ENCODE measurements around the gene ZBTB12. TPM values are rescaled to one million over a fixed set of nuclear protein-coding genes. Genes with fewer than 3 reads are reported as not detected.
"Not testable (repeated sequence)": the region's sequence is repeated elsewhere in the genome, so short reads cannot be mapped to it uniquely, and the experiment has no call there.

ZBTB12 gene, protein sequence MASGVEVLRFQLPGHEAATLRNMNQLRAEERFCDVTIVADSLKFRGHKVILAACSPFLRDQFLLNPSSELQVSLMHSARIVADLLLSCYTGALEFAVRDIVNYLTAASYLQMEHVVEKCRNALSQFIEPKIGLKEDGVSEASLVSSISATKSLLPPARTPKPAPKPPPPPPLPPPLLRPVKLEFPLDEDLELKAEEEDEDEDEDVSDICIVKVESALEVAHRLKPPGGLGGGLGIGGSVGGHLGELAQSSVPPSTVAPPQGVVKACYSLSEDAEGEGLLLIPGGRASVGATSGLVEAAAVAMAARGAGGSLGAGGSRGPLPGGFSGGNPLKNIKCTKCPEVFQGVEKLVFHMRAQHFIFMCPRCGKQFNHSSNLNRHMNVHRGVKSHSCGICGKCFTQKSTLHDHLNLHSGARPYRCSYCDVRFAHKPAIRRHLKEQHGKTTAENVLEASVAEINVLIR
- 5.2 TPM for total RNA-seq
- long read RNA-seq, partial matches to known transcripts = 0 of 1 reads
- long read RNA-seq, other reads (novel, unspliced or antisense) = 1 of 1 reads

GRCh38 chr6:31901953-31902643, at the start of gene ZBTB12:
TSS of gene ZBTB12 (minus strand) at chr6:31902086. CDS start at chr6:31901305, 781 bp downstream.
- intact Hi-C loops (cut with DNase I) = loop anchor here (5.0 kb wide), 1 partner anchor 50 kb away; no protein-coding TSS in a partner anchor
- peak; percentile 94 for DNase-seq (ENCODE audit: low spot score)

DNA sequence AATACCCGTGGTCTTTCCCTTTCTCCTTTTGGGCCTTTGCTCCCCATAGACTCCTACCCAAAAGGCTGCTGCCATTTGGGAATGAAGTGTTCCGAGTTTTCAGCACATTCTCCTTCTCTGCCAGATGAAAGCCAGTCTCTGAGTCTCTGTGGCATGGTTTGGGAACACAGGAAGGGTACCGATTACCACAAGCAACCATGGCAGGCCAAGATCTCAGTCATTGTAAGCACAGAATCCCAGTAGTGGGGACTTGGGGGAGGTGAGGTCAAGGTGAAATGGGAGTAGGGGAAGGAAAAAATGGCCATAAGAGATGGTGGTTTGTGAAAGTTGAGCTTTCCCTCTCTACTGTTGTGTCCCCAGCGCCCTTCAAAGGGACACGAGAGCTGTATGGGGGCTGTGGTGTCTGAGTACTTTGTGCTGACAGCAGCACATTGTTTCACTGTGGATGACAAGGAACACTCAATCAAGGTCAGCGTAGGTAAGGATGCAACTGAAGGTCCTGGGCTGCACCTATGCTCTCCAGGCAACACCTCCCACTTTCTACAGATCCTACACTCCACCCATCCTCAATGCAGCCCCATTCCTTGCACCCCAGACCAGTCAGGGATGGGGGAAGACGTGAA, 48.2 kb upstream of the ZBTB12 start:
- DNase-seq (ENCODE audit: low spot score) = no peak
- intact Hi-C loops (cut with DNase I) = loop anchor here (5.0 to 10.0 kb wide), 3 partner anchors 48 to 405 kb away; partner anchors contain the start of genes ATP6V1G2, DDX39B, LY6G5C and NFKBIL1

DNA sequence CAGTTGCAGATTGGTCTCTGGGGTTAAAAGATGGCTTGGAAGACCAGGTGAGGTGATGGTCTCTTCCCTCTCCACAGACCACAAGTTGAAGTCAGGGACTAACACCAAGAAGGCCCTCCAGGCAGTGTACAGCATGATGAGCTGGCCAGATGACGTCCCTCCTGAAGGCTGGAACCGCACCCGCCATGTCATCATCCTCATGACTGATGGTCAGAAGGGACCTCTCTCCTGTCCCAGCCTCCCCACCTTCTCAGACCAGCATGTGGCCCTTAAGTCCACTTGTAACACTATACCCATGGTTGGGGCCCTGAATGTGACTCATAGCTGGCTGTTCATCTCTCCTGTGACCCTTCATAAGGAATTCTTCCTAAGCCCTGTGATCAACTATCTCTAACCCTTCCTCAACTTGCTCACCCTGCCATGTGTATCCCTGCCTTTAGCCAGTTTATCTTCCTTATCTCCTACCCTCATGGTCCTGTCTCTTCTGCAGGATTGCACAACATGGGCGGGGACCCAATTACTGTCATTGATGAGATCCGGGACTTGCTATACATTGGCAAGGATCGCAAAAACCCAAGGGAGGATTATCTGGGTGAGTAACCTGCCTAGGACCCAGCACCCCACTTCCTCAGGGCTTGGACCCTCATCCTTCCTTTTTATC, 47.0 kb upstream of the ZBTB12 start:
- DNase-seq (ENCODE audit: low spot score) = no peak
- intact Hi-C loops (cut with DNase I) = no loop called here

DNA sequence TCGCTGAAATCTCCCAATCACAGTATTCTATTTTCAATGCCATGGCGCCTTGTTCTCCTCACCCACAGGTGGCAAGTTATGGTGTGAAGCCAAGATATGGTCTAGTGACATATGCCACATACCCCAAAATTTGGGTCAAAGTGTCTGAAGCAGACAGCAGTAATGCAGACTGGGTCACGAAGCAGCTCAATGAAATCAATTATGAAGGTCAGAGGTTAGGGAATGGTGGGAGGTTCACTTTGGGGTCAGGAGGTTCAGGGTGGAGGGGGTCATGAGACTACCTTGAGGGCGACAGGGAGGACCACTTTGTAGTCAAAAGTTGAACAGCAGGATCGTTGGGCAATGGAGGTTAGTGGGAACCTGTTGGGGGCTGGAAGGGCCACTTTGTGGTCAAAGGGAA, 46.4 kb upstream of the ZBTB12 start:
- intact Hi-C loops (cut with DNase I) = no loop called here

DNA sequence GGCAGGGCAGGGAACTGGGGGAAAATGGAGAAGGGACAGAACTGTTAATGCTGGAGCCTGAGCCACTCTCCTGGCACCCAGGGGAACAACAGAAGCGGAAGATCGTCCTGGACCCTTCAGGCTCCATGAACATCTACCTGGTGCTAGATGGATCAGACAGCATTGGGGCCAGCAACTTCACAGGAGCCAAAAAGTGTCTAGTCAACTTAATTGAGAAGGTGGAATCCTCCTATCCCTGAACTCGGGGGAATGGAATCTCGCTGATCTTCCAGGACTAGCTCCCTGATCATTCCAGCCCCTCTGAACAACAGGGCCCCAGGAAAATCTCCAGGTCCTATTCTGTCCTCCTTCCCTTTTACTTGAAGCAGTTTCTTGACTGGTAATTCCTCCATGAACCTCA, 46.0 kb upstream of the ZBTB12 start:
- intact Hi-C loops (cut with DNase I) = no loop called here
- DNase-seq (ENCODE audit: low spot score) = no peak

More for the DNA sequence above, 46.4 kb upstream of the ZBTB12 start:
- no peak for DNase-seq (ENCODE audit: low spot score)

DNA sequence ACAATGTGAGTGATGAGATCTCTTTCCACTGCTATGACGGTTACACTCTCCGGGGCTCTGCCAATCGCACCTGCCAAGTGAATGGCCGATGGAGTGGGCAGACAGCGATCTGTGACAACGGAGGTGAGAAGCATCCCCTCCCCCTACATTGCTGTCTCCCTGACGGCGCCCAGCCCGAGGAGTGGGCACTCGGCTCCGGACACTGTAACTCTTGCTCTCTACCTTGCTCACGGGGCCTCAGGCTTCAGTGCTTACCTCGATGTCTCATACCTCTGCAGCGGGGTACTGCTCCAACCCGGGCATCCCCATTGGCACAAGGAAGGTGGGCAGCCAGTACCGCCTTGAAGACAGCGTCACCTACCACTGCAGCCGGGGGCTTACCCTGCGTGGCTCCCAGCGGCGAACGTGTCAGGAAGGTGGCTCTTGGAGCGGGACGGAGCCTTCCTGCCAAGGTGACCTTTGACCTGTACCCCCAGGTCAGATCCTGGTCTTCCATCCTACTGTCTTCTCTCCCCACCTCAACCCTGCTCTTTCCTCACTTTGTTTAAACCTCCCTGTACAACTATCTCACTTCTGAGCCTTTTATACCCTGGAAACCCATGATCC, 45.3 kb upstream of the ZBTB12 start:
- intact Hi-C loops (cut with DNase I) = no loop called here
- DNase-seq (ENCODE audit: low spot score) = no peak

DNA sequence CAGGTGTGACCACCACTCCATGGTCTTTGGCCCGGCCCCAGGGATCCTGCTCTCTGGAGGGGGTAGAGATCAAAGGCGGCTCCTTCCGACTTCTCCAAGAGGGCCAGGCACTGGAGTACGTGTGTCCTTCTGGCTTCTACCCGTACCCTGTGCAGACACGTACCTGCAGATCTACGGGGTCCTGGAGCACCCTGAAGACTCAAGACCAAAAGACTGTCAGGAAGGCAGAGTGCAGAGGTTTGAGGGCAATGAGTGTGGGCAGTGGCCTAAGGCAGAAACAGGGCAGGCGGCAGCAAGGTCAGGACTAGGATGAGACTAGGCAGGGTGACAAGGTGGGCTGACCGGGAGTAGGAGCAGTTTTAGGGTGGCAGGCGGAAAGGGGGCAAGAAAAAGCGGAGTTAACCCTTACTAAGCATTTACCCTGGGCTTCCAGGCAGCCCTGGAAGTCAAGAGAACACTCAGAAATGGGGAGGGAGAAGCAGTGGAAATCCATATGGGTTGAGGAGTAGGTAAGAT, 44.5 kb upstream of the ZBTB12 start:
- intact Hi-C loops (cut with DNase I) = no loop called here
- DNase-seq (ENCODE audit: low spot score) = no peak

DNA sequence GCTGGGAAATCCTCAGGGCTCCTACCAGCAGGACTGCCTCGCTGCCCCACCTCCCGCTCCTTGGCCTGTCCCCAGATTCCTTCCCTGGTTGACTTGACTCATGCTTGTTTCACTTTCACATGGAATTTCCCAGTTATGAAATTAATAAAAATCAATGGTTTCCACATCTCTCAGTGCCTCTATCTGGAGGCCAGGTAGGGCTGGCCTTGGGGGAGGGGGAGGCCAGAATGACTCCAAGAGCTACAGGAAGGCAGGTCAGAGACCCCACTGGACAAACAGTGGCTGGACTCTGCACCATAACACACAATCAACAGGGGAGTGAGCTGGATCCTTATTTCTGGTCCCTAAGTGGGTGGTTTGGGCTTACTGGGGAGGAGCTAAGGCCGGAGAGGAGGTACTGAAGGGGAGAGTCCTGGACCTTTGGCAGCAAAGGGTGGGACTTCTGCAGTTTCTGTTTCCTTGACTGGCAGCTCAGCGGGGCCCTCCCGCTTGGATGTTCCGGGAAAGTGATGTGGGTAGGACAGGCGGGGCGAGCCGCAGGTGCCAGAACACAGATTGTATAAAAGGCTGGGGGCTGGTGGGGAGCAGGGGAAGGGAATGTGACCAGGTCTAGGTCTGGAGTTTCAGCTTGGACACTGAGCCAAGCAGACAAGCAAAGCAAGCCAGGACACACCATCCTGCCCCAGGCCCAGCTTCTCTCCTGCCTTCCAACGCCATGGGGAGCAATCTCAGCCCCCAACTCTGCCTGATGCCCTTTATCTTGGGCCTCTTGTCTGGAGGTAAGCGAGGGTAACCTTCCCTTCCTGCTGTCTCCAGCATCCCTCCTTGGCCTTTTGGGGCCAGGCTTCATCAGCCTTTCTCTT, 43.9 kb upstream of the ZBTB12 start, which contains the start of gene CFB:
CFB (plus strand) TSS at position 589 of the 863 bp plus-strand sequence; CDS start at position 716, 127 bp downstream.
- intact Hi-C loops (cut with DNase I) = no loop called here
- no peak for DNase-seq (ENCODE audit: low spot score)

DNA sequence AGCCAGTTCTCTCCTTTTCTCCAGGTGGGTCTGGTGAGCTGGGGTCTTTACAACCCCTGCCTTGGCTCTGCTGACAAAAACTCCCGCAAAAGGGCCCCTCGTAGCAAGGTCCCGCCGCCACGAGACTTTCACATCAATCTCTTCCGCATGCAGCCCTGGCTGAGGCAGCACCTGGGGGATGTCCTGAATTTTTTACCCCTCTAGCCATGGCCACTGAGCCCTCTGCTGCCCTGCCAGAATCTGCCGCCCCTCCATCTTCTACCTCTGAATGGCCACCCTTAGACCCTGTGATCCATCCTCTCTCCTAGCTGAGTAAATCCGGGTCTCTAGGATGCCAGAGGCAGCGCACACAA, 43.2 kb upstream of the ZBTB12 start:
- intact Hi-C loops (cut with DNase I) = no loop called here
- no peak for DNase-seq (ENCODE audit: low spot score)

DNA sequence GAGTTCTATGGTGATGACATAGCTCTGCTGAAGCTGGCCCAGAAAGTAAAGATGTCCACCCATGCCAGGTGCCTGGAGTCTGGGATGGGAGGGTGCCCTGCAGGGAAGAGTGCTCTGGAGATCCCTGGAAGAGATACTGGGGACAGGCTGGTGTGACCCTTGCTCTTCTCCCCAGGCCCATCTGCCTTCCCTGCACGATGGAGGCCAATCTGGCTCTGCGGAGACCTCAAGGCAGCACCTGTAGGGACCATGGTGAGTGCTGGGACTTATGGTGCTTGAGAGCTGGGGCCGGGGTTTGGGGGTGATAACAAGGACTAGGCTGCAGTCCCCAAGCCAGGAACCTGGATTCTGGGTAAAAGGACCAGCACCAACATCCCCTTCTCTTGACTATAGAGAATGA, 41.9 kb upstream of the ZBTB12 start:
- intact Hi-C loops (cut with DNase I) = no loop called here
- DNase-seq (ENCODE audit: low spot score) = no peak

GRCh38 chr6:31940256-31940664, 38.4 kb upstream of the ZBTB12 start:
- DNase-seq (ENCODE audit: low spot score) = no peak
- intact Hi-C loops (cut with DNase I) = no loop called here

GRCh38 chr6:31935823-31936222, 33.9 kb upstream of the ZBTB12 start:
- intact Hi-C loops (cut with DNase I) = no loop called here
- DNase-seq (ENCODE audit: low spot score) = no peak

GRCh38 chr6:31935021-31935420, 33.1 kb upstream of the ZBTB12 start:
- intact Hi-C loops (cut with DNase I) = no loop called here

DNA sequence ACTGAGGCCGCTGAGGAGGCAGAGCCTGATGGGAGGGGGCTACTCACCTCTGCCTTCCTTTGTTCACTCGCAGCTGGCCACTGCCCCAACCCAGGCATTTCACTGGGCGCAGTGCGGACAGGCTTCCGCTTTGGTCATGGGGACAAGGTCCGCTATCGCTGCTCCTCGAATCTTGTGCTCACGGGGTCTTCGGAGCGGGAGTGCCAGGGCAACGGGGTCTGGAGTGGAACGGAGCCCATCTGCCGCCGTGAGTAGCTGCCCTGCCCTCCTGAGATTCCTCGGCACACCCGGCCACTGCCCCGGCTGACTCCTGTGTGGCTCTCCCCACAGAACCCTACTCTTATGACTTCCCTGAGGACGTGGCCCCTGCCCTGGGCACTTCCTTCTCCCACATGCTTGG, 31.7 kb upstream of the ZBTB12 start:
- intact Hi-C loops (cut with DNase I) = no loop called here

More at GRCh38 chr6:31935021-31935420, 33.1 kb upstream of the ZBTB12 start:
- no peak for DNase-seq (ENCODE audit: low spot score)

DNA sequence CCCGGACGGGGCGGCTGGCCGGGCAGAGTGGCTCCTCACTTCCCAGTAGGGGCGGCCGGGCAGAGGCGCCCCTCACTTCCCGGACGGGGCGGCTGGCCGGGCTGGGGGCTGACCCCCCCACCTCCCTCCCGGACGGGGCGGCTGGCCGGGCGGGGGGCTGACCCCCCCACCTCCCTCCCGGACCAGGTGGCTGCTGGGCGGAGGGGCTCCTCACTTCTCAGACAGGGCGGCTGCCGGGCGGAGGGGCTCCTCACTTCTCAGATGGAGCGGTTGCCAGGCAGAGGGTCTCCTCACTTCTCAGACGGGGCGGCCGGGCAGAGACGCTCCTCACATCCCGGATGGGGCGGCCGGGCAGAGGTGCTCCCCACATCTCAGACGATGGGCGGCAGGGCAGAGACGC, 30.3 kb upstream of the ZBTB12 start:
- intact Hi-C loops (cut with DNase I); DNase-seq (ENCODE audit: low spot score): not testable (repeated sequence)

More for the DNA sequence above, 31.7 kb upstream of the ZBTB12 start:
- DNase-seq (ENCODE audit: low spot score) = no peak

DNA sequence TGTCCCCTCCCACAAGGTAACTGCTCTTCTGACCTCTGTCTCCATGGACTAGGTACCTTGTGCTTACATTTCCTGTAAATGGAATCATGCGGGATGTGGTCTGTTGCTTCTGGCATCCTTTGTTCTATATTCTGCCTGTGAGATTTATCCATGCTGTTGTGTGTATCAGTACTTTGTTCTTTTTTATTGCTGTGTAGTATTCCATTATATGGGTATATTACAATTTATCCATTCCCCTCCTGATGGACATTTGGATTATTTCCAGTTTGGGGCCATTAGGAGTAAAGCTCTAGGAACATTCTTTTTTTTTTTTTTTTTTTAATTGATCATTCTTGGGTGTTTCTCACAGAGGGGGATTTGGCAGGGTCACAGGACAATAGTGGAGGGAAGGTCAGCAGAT, 29.1 kb upstream of the ZBTB12 start:
- DNase-seq (ENCODE audit: low spot score) = no peak
- intact Hi-C loops (cut with DNase I) = no loop called here

DNA sequence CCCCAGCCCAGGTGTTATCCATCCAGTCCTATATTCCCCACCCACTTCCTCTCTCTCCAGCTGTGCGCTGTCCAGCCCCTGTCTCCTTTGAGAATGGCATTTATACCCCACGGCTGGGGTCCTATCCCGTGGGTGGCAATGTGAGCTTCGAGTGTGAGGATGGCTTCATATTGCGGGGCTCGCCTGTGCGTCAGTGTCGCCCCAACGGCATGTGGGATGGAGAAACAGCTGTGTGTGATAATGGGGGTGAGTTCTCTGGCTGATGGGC, 26.7 kb upstream of the ZBTB12 start:
- intact Hi-C loops (cut with DNase I) = no loop called here
- no peak for DNase-seq (ENCODE audit: low spot score)

Data from cardiac septum (tissue), 1 donor.